ENCODE data around the gene PPP1R16B.

PPP1R16B gene

GRCh38 chr20:38842026-38842425, 36.5 kb downstream of the PPP1R16B start:
- no peak overlapping the region for H3K4me3 ChIP-seq (ENCODE audit: low read depth in 1 of 2, low read length in 2 of 2)
- peaks cover 15 to 20% of the 10 kb centered on the region in 2 donors for H3K4me1 ChIP-seq (ENCODE audit: control insufficient read depth in 1 of 2, insufficient read depth in 2 of 2, low read length in 2 of 2)
- H3K27me3 ChIP-seq (ENCODE audit: control insufficient read depth in 1 of 2, insufficient read depth in 2 of 2, low read length in 2 of 2): no peaks in the 10 kb centered on the region
- H3K27ac ChIP-seq (ENCODE audit: low read depth, low read length): peak overlapping the region; percentile 2
- no peaks in the 10 kb centered on the region for H3K36me3 ChIP-seq (ENCODE audit: control insufficient read depth in 1 of 2, insufficient read depth in 2 of 2, low read length in 2 of 2)
- no peaks in the 10 kb centered on the region for H3K9me3 ChIP-seq (ENCODE audit: control insufficient read depth in 1 of 2, low read length in 2 of 2)
- H3K9ac ChIP-seq (ENCODE audit: low read depth in 1 of 2, low read length in 2 of 2): no peak overlapping the region

DNA sequence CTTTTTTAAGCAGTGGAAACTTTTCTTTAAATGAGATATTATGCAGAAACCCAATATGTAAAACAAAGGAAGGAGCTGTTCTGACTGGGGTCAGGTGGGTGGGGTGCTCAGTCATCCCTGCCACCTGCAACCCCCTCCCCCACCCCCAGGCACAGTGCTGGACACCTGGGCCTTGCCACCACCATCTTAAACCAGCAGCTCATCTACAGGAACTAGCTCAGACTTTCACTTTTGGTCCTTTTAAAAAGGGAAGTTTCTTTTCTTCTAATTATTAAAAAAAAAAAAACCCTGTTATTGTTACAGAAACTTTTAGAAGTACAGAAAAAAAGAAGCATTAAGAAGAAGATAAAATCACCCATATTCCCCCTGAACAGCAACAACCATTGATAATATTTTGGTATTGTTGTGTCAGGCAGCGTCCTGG, 37.1 kb downstream of the PPP1R16B start:
- Histone ChIP-seq H3K9ac (ENCODE audit: low read depth in 1 of 2, low read length in 2 of 2) (no peak overlapping the region), H3K36me3 (ENCODE audit: control insufficient read depth in 1 of 2, insufficient read depth in 2 of 2, low read length in 2 of 2) (no peaks in the 10 kb centered on the region), H3K27ac (ENCODE audit: low read depth, low read length) (no peak overlapping the region), H3K9me3 (ENCODE audit: control insufficient read depth in 1 of 2, low read length in 2 of 2) (no peaks in the 10 kb centered on the region), H3K27me3 (ENCODE audit: control insufficient read depth in 1 of 2, insufficient read depth in 2 of 2, low read length in 2 of 2) (no peaks in the 10 kb centered on the region), H3K4me1 (ENCODE audit: control insufficient read depth in 1 of 2, insufficient read depth in 2 of 2, low read length in 2 of 2) (peaks cover 15 to 20% of the 10 kb centered on the region in 2 donors), H3K4me3 (ENCODE audit: low read depth in 1 of 2, low read length in 2 of 2) (no peak overlapping the region)

- Histone ChIP-seq H3K4me3 (ENCODE audit: low read depth in 1 of 2, low read length in 2 of 2) (no peak overlapping the region), H3K4me1 (ENCODE audit: control insufficient read depth in 1 of 2, insufficient read depth in 2 of 2, low read length in 2 of 2) (peaks cover 15 to 20% of the 10 kb centered on the region in 2 donors), H3K9me3 (ENCODE audit: control insufficient read depth in 1 of 2, low read length in 2 of 2) (no peaks in the 10 kb centered on the region), H3K27ac (ENCODE audit: low read depth, low read length) (no peak overlapping the region), H3K36me3 (ENCODE audit: control insufficient read depth in 1 of 2, insufficient read depth in 2 of 2, low read length in 2 of 2) (no peaks in the 10 kb centered on the region), H3K27me3 (ENCODE audit: control insufficient read depth in 1 of 2, insufficient read depth in 2 of 2, low read length in 2 of 2) (no peaks in the 10 kb centered on the region), H3K9ac (ENCODE audit: low read depth in 1 of 2, low read length in 2 of 2) (no peak overlapping the region)
Observed at GRCh38 chr20:38843346-38843745, 37.8 kb downstream of the PPP1R16B start.

- Histone ChIP-seq H3K27ac (ENCODE audit: low read depth, low read length) (no peak overlapping the region), H3K4me3 (ENCODE audit: low read depth in 1 of 2, low read length in 2 of 2) (no peak overlapping the region), H3K9ac (ENCODE audit: low read depth in 1 of 2, low read length in 2 of 2) (no peak overlapping the region), H3K27me3 (ENCODE audit: control insufficient read depth in 1 of 2, insufficient read depth in 2 of 2, low read length in 2 of 2) (no peaks in the 10 kb centered on the region), H3K36me3 (ENCODE audit: control insufficient read depth in 1 of 2, insufficient read depth in 2 of 2, low read length in 2 of 2) (no peaks in the 10 kb centered on the region), H3K4me1 (ENCODE audit: control insufficient read depth in 1 of 2, insufficient read depth in 2 of 2, low read length in 2 of 2) (peaks cover 13 to 20% of the 10 kb centered on the region in 2 donors), H3K9me3 (ENCODE audit: control insufficient read depth in 1 of 2, low read length in 2 of 2) (no peaks in the 10 kb centered on the region)
Observed at GRCh38 chr20:38844963-38845362, 39.5 kb downstream of the PPP1R16B start.

DNA sequence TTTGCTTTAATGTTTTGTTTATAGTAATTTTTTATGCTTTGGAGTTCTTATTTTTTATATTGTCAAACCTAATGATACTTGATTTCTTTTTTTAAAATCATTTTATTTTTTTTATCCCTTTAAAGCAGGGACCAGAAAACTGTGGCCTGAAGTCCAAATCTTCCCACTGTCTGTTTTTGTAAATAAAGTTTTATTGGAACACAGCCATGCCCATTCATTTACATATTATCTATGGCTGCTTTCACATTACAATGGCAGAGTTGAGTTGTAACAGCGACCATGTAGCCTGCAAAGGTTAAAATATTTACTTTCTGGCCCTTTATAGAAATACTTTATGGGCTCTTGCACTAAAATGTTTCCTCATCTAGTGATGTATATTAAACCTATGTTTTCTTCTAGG, 42.3 kb downstream of the PPP1R16B start:
- H3K36me3 ChIP-seq (ENCODE audit: control insufficient read depth in 1 of 2, insufficient read depth in 2 of 2, low read length in 2 of 2): no peaks in the 10 kb centered on the region
- H3K4me1 ChIP-seq (ENCODE audit: control insufficient read depth in 1 of 2, insufficient read depth in 2 of 2, low read length in 2 of 2): peaks cover 3 to 17% of the 10 kb centered on the region in 2 donors
- no peak overlapping the region for H3K9ac ChIP-seq (ENCODE audit: low read depth in 1 of 2, low read length in 2 of 2)
- H3K4me3 ChIP-seq (ENCODE audit: low read depth in 1 of 2, low read length in 2 of 2): no peak overlapping the region
- no peak overlapping the region for H3K27ac ChIP-seq (ENCODE audit: low read depth, low read length)
- H3K9me3 ChIP-seq (ENCODE audit: control insufficient read depth in 1 of 2, low read length in 2 of 2): no peaks in the 10 kb centered on the region
- H3K27me3 ChIP-seq (ENCODE audit: control insufficient read depth in 1 of 2, insufficient read depth in 2 of 2, low read length in 2 of 2): no peaks in the 10 kb centered on the region

DNA sequence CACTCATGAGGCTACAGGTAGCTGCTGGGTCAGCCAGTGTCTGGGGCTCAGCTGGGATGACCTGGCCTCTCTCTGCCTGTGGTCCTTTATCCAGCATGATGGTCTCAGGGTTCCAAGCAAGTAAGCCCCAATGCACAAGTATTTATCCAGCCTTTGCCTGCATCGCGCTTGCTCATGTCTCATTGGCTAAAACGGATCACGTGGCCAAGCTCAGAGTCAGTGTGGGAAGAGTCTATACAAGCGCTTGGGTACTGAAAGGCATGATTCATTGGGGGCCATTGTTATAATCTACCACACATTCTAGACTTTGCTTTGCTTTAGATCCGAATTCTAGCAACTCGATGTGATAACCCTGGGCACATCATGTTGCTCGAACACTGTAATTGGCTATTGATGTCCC, 48.3 kb downstream of the PPP1R16B start:
- no peak overlapping the region for H3K9ac ChIP-seq (ENCODE audit: low read depth in 1 of 2, low read length in 2 of 2)
- H3K36me3 ChIP-seq (ENCODE audit: control insufficient read depth in 1 of 2, insufficient read depth in 2 of 2, low read length in 2 of 2): no peaks in the 10 kb centered on the region
- no peaks in the 10 kb centered on the region for H3K4me1 ChIP-seq (ENCODE audit: control insufficient read depth in 1 of 2, insufficient read depth in 2 of 2, low read length in 2 of 2)
- H3K4me3 ChIP-seq (ENCODE audit: low read depth in 1 of 2, low read length in 2 of 2): no peak overlapping the region
- no peaks in the 10 kb centered on the region for H3K9me3 ChIP-seq (ENCODE audit: control insufficient read depth in 1 of 2, low read length in 2 of 2)
- H3K27me3 ChIP-seq (ENCODE audit: control insufficient read depth in 1 of 2, insufficient read depth in 2 of 2, low read length in 2 of 2): no peaks in the 10 kb centered on the region
- no peak overlapping the region for H3K27ac ChIP-seq (ENCODE audit: low read depth, low read length)

- H3K4me3 ChIP-seq (ENCODE audit: low read depth in 1 of 2, low read length in 2 of 2): no peak overlapping the region
- H3K27me3 ChIP-seq (ENCODE audit: control insufficient read depth in 1 of 2, insufficient read depth in 2 of 2, low read length in 2 of 2): no peaks in the 10 kb centered on the region
- no peaks in the 10 kb centered on the region for H3K4me1 ChIP-seq (ENCODE audit: control insufficient read depth in 1 of 2, insufficient read depth in 2 of 2, low read length in 2 of 2)
- no peaks in the 10 kb centered on the region for H3K9me3 ChIP-seq (ENCODE audit: control insufficient read depth in 1 of 2, low read length in 2 of 2)
- no peaks in the 10 kb centered on the region for H3K36me3 ChIP-seq (ENCODE audit: control insufficient read depth in 1 of 2, insufficient read depth in 2 of 2, low read length in 2 of 2)
- no peak overlapping the region for H3K9ac ChIP-seq (ENCODE audit: low read depth in 1 of 2, low read length in 2 of 2)
- H3K27ac ChIP-seq (ENCODE audit: low read depth, low read length): no peak overlapping the region
Observed at GRCh38 chr20:38854654-38855066, 49.2 kb downstream of the PPP1R16B start.

- Histone ChIP-seq H3K9ac (ENCODE audit: low read depth in 1 of 2, low read length in 2 of 2) (no peak overlapping the region), H3K9me3 (ENCODE audit: control insufficient read depth in 1 of 2, low read length in 2 of 2) (no peaks in the 10 kb centered on the region), H3K27me3 (ENCODE audit: control insufficient read depth in 1 of 2, insufficient read depth in 2 of 2, low read length in 2 of 2) (no peaks in the 10 kb centered on the region), H3K4me3 (ENCODE audit: low read depth in 1 of 2, low read length in 2 of 2) (no peak overlapping the region), H3K4me1 (ENCODE audit: control insufficient read depth in 1 of 2, insufficient read depth in 2 of 2, low read length in 2 of 2) (no peaks in the 10 kb centered on the region), H3K27ac (ENCODE audit: low read depth, low read length) (no peak overlapping the region), H3K36me3 (ENCODE audit: control insufficient read depth in 1 of 2, insufficient read depth in 2 of 2, low read length in 2 of 2) (no peaks in the 10 kb centered on the region)
Observed at GRCh38 chr20:38855356-38855755, 49.9 kb downstream of the PPP1R16B start.

DNA sequence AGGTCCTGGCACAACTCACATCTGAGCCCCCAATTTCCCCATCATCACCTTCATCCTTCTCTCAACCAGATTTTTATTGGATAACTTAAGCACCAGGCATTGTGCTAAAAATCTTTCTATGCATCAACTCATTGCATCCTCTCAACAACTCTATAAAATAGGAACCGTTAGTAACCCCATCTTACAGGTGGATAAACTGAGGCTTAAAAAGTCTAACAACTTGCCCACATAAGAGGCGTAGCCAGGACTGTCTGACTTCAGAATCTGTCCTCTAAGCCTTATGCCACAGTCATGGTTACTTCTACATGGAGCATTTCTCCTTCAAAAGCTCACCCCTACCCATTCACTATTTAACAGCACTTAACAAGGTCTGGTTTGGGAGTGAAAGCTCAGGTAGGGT, 51.1 kb downstream of the PPP1R16B start:
- H3K4me3 ChIP-seq (ENCODE audit: low read depth in 1 of 2, low read length in 2 of 2): no peak overlapping the region
- H3K27me3 ChIP-seq (ENCODE audit: control insufficient read depth in 1 of 2, insufficient read depth in 2 of 2, low read length in 2 of 2): no peaks in the 10 kb centered on the region

GRCh38 chr20:38857703-38858102, 52.2 kb downstream of the PPP1R16B start:
- H3K36me3 ChIP-seq (ENCODE audit: control insufficient read depth in 1 of 2, insufficient read depth in 2 of 2, low read length in 2 of 2): no peaks in the 10 kb centered on the region
- H3K9me3 ChIP-seq (ENCODE audit: control insufficient read depth in 1 of 2, low read length in 2 of 2): no peaks in the 10 kb centered on the region
- no peak overlapping the region for H3K9ac ChIP-seq (ENCODE audit: low read depth in 1 of 2, low read length in 2 of 2)
- H3K27me3 ChIP-seq (ENCODE audit: control insufficient read depth in 1 of 2, insufficient read depth in 2 of 2, low read length in 2 of 2): no peaks in the 10 kb centered on the region
- H3K4me1 ChIP-seq (ENCODE audit: control insufficient read depth in 1 of 2, insufficient read depth in 2 of 2, low read length in 2 of 2): peaks cover 4% of the 10 kb centered on the region in 2 donors
- H3K27ac ChIP-seq (ENCODE audit: low read depth, low read length): no peak overlapping the region
- H3K4me3 ChIP-seq (ENCODE audit: low read depth in 1 of 2, low read length in 2 of 2): no peak overlapping the region

More for the DNA sequence above, 51.1 kb downstream of the PPP1R16B start:
- Histone ChIP-seq H3K27ac (ENCODE audit: low read depth, low read length) (no peak overlapping the region), H3K9ac (ENCODE audit: low read depth in 1 of 2, low read length in 2 of 2) (no peak overlapping the region), H3K9me3 (ENCODE audit: control insufficient read depth in 1 of 2, low read length in 2 of 2) (no peaks in the 10 kb centered on the region), H3K36me3 (ENCODE audit: control insufficient read depth in 1 of 2, insufficient read depth in 2 of 2, low read length in 2 of 2) (no peaks in the 10 kb centered on the region), H3K4me1 (ENCODE audit: control insufficient read depth in 1 of 2, insufficient read depth in 2 of 2, low read length in 2 of 2) (no peaks in the 10 kb centered on the region)

All from duodenal mucosa (tissue), 2 donors.